ENCODE results near the gene SH2B2.

- TF ChIP-seq, protein P1, sequence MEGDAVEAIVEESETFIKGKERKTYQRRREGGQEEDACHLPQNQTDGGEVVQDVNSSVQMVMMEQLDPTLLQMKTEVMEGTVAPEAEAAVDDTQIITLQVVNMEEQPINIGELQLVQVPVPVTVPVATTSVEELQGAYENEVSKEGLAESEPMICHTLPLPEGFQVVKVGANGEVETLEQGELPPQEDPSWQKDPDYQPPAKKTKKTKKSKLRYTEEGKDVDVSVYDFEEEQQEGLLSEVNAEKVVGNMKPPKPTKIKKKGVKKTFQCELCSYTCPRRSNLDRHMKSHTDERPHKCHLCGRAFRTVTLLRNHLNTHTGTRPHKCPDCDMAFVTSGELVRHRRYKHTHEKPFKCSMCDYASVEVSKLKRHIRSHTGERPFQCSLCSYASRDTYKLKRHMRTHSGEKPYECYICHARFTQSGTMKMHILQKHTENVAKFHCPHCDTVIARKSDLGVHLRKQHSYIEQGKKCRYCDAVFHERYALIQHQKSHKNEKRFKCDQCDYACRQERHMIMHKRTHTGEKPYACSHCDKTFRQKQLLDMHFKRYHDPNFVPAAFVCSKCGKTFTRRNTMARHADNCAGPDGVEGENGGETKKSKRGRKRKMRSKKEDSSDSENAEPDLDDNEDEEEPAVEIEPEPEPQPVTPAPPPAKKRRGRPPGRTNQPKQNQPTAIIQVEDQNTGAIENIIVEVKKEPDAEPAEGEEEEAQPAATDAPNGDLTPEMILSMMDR (conservative IDR thresholded peaks at IDR 0.05): no peak
- TF ChIP-seq ZFX (IDR thresholded peaks at IDR 0.05): no peak
Measured at GRCh38 chr7:102255501-102255900, 31.2 kb upstream of the SH2B2 start.

All from C4-2B (cell line).